SU-DHL-6 (cell line): ENCODE data around the gene DNAJB1.

Experiments used
- CTCF ChIP-seq: fragments of 200-600 bp; sonication (generic); IDR thresholded peaks from one replicate; pipeline ENCODE4 v1.5.1; 2017; ENCODE audit warnings: antibody characterized with exemption, mild to moderate bottlenecking, low read length, moderate library complexity; ENCODE audit not compliant: insufficient read depth, poor library complexity, severe bottlenecking
- EZH2phosphoT487 ChIP-seq: fragments of 200-600 bp; sonication (generic), shearing (Covaris generic); conservative IDR thresholded peaks from 2 replicates; pipeline ENCODE4 v1.6.1; 2018; ENCODE audit warnings: mild to moderate bottlenecking, antibody characterized with exemption, low read length, moderate library complexity, mixed read lengths

DNA sequence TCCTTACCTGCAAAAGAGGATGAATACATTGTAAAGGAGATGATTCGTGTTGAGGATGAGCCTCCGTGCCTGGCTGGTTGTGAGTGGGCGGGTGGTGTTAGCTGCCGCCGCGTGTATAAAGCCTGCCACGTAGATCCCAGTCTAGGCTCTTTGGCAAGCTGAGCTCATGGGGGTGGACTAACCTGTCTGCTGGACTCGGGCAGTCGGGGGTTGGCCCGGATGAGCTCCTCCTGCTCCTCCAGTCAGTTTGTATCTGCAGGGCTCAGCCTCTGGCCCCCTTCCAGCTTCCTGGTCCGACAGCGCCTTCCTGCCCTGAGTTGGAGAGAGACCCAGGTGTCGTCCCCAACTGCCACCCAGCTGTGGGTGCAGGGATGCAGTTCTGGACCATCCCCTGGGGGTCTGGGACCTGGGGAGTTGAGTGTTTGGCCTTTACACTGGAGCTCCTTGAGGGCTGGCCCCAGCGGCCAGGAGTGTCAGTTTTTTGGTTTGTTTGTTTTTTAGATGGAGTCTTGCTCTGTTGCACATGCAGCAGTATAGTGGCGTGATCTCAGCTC, 32.1 kb upstream of the DNAJB1 start:
- no peak for TF ChIP-seq CTCF
- TF ChIP-seq EZH2phosphoT487: no peak
